Measurements from ENCODE around the gene PHACTR1.

The PHACTR1 gene

GRCh38 chr6:12803486-12803885, 86.9 kb downstream of the PHACTR1 start:
- no peak for FAIRE-seq

- no peak for FAIRE-seq
Observed at GRCh38 chr6:12804952-12805645, 88.5 kb downstream of the PHACTR1 start.

GRCh38 chr6:12806136-12806535, 89.6 kb downstream of the PHACTR1 start:
- no peak for FAIRE-seq

GRCh38 chr6:12806796-12807195, 90.2 kb downstream of the PHACTR1 start:
- no peak for FAIRE-seq

GRCh38 chr6:12811519-12811918, 95.0 kb downstream of the PHACTR1 start:
- no peak for FAIRE-seq

- FAIRE-seq, result no peak
Observed at GRCh38 chr6:12813321-12813720, 96.8 kb downstream of the PHACTR1 start.

GRCh38 chr6:12814015-12814414, 97.4 kb downstream of the PHACTR1 start:
- no peak for FAIRE-seq

GRCh38 chr6:12815089-12815488, 98.5 kb downstream of the PHACTR1 start:
- FAIRE-seq, result no peak

GRCh38 chr6:12815884-12816600, 99.5 kb downstream of the PHACTR1 start:
- no peak for FAIRE-seq

GRCh38 chr6:12818324-12818723, 101.8 kb downstream of the PHACTR1 start:
- FAIRE-seq, result no peak

- no peak for FAIRE-seq
Observed at GRCh38 chr6:12823847-12824246, 107.3 kb downstream of the PHACTR1 start.

GRCh38 chr6:12826584-12826983, 110.0 kb downstream of the PHACTR1 start:
- no peak for FAIRE-seq

GRCh38 chr6:12827921-12828320, 111.4 kb downstream of the PHACTR1 start:
- FAIRE-seq, result no peak

GRCh38 chr6:12832226-12832735, 115.7 kb downstream of the PHACTR1 start:
- no peak for FAIRE-seq

- FAIRE-seq, result no peak
Observed at GRCh38 chr6:12836009-12836408, 119.4 kb downstream of the PHACTR1 start.

GRCh38 chr6:12841619-12842018, 125.1 kb downstream of the PHACTR1 start:
- no peak for FAIRE-seq

GRCh38 chr6:12842114-12842513, 125.5 kb downstream of the PHACTR1 start:
- no peak for FAIRE-seq

- no peak for FAIRE-seq
Observed at GRCh38 chr6:12842658-12843057, 126.1 kb downstream of the PHACTR1 start.

- FAIRE-seq, result peak; percentile 72
Observed at GRCh38 chr6:12844284-12845223, 128.0 kb downstream of the PHACTR1 start.

GRCh38 chr6:12845224-12846004, 128.8 kb downstream of the PHACTR1 start:
- FAIRE-seq, result no peak

GRCh38 chr6:12848964-12849808, 132.6 kb downstream of the PHACTR1 start:
- FAIRE-seq, result no peak

Measured in islet of Langerhans (tissue), 1 donor.